Measurements from ENCODE around the gene GDF9. TPM values are rescaled to one million over a fixed set of nuclear protein-coding genes. Genes with fewer than 3 reads are reported as not detected.
"Not testable (repeated sequence)": the region's sequence is repeated elsewhere in the genome, so short reads cannot be mapped to it uniquely, and the experiment has no call there.

Gene GDF9
- total RNA-seq, 1 experiment from 2014 or later, result 0.57 TPM

DNA sequence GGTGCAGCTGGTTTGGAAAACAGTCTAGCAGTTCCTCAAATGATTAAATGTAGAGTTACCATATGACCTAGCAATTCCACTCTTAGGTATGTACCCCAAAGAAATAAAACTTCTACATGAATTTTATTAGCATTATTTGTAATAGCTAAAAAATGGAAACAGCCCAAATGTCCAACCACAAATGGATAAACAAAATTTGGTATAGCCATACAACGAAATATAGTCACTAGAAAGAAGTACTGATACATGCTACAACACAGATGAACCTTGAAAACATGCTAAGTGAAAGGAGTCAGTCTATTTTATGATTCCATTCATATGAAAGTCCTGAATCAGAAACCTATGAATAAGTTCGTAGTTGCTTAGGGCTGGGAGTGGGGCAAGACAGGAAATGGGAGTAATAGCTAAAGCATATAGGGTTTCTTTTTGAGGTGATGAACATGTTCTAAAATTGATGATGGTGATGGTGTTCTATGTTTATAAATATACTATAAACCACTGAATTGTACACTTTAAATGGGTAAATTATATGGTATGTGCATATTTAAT is 6.3 kb downstream of the GDF9 start:
- H3K27me3 ChIP-seq, result no peaks in the 10 kb centered on the region
- no peak for DNase-seq
- H3K4me3 ChIP-seq, result no peak overlapping the region
- no peak overlapping the region for H3K27ac ChIP-seq
- no peaks in the 10 kb centered on the region; the same call in 1 of the 2 replicates for H3K9me3 ChIP-seq (replicated peaks)
- no peaks in the 10 kb centered on the region for H3K36me3 ChIP-seq
- H3K4me1 ChIP-seq, result no peaks in the 10 kb centered on the region

GRCh38 chr5:132856011-132856410 is 10.3 kb downstream of the GDF9 start:
- Histone ChIP-seq H3K36me3 (no peaks in the 10 kb centered on the region), H3K4me1 (no peaks in the 10 kb centered on the region), H3K27me3 (peaks cover 4% of the 10 kb centered on the region; the same call in 1 of the 2 replicates), H3K27ac (no peak overlapping the region), H3K9me3 (replicated peaks) (no peaks in the 10 kb centered on the region; the same call in 1 of the 2 replicates), H3K4me3 (no peak overlapping the region)
- DNase-seq, result no peak

DNA sequence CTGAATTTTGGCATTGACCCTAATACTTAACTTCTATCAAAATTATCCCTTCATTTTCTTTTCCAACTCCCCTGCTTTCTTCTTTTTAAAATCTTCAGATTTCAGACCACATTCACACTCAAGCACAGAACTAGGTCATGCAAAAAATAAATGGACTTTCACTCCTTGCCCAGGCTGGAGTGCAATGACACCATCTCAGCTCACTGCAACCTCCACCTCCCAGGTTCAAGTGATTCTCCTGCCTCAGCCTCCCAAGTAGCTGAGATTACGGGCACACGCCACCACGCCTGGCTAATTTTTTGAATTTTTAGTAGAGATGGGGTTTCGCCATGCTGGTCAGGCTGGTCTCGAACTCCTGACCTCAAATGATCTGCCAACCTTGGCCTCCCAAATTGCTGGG is 11.3 kb downstream of the GDF9 start:
- not testable (repeated sequence) for H3K27me3 ChIP-seq; DNase-seq; H3K27ac ChIP-seq; H3K4me3 ChIP-seq; H3K9me3 ChIP-seq (replicated peaks); H3K4me1 ChIP-seq; H3K36me3 ChIP-seq

DNA sequence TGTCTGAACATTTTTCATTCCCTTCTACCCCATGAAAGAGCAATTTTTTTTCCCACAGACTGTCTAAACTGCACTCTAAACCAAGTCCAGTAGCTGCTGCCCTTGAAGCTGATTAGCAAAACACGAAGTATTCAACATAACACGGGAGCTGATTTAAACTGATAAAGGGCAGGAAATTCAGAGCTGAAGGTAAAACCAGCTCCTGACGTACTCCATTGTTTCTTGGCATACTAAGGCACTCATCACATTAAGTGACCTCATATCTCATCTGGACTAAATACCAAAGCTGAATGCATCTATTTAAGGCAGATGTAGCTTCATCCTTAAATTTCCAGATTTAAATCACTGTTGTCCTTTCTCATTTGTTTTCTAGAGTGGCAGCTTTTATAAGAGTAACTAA is 12.0 kb downstream of the GDF9 start:
- no peak overlapping the region for H3K27ac ChIP-seq
- H3K27me3 ChIP-seq, result peaks cover 4% of the 10 kb centered on the region; the same call in 1 of the 2 replicates
- H3K36me3 ChIP-seq, result no peaks in the 10 kb centered on the region
- no peaks in the 10 kb centered on the region for H3K4me1 ChIP-seq
- H3K4me3 ChIP-seq, result no peak overlapping the region
- no peaks in the 10 kb centered on the region; the same call in 1 of the 2 replicates for H3K9me3 ChIP-seq (replicated peaks)
- DNase-seq, result no peak

DNA sequence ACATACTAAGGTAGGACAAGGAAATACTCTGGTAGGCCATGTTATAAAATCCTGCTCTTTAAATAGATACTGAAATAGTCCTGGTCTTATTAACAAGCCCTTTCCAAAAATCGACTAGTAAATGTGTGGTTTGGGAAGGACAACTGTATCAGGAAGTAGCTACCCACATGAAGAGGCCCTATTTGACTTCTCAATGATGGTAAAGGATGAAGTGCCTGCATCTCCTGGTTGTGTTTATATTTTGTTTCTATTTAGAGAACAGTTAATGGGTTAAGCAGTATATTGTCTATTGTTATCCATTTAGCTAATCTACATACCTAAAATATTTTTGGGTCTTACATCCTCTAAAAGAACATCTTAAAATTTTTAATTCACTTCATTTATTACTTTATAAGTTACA is 12.5 kb downstream of the GDF9 start:
- Histone ChIP-seq H3K4me3 (no peak overlapping the region), H3K36me3 (no peaks in the 10 kb centered on the region), H3K27ac (no peak overlapping the region), H3K4me1 (no peaks in the 10 kb centered on the region), H3K9me3 (replicated peaks) (no peaks in the 10 kb centered on the region), H3K27me3 (peaks cover 4% of the 10 kb centered on the region; the same call in 1 of the 2 replicates)
- DNase-seq, result no peak

- no peaks in the 10 kb centered on the region for H3K9me3 ChIP-seq (replicated peaks)
- no peak overlapping the region for H3K4me3 ChIP-seq
- H3K4me1 ChIP-seq, result no peaks in the 10 kb centered on the region
- no peaks in the 10 kb centered on the region for H3K36me3 ChIP-seq
- H3K27me3 ChIP-seq, result peaks cover 4% of the 10 kb centered on the region; the same call in 1 of the 2 replicates
- no peak overlapping the region for H3K27ac ChIP-seq
- DNase-seq, result no peak
These were observed 12.9 kb downstream of the GDF9 start for GRCh38 chr5:132853323-132853722.

GRCh38 chr5:132850066-132850465 is 16.2 kb downstream of the GDF9 start:
- DNase-seq, result no peak
- no peaks in the 10 kb centered on the region for H3K36me3 ChIP-seq
- H3K27ac ChIP-seq, result no peak overlapping the region
- H3K4me3 ChIP-seq, result no peak overlapping the region
- peaks cover 4% of the 10 kb centered on the region; the same call in 1 of the 2 replicates for H3K27me3 ChIP-seq
- H3K4me1 ChIP-seq, result no peaks in the 10 kb centered on the region
- H3K9me3 ChIP-seq (replicated peaks), result no peaks in the 10 kb centered on the region

DNA sequence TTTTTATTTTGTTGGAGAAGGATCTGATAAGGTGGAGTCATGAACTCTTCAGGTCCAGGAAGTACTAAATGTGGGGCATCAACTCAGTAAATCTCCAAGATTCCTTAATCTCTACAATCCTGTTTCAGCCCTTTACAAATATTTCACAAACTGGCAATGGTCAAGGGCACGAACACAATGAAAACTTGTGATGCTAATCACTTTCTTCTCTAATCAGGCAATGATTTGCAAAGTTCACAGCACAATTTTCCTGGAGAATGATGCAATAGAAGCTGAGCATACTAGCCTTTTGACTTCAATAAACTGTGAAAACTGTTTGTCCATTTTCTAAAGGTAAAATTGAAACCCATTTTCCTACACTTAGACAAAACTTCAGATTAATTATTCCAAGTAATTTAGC is 16.9 kb downstream of the GDF9 start:
- Histone ChIP-seq H3K36me3 (no peaks in the 10 kb centered on the region), H3K27me3 (peaks cover 2% of the 10 kb centered on the region; the same call in 1 of the 2 replicates), H3K4me1 (no peaks in the 10 kb centered on the region), H3K4me3 (no peak overlapping the region), H3K9me3 (replicated peaks) (no peaks in the 10 kb centered on the region), H3K27ac (no peak overlapping the region)
- no peak for DNase-seq

- no peaks in the 10 kb centered on the region for H3K4me1 ChIP-seq
- no peak overlapping the region for H3K27ac ChIP-seq
- no peak for DNase-seq
- no peaks in the 10 kb centered on the region for H3K36me3 ChIP-seq
- H3K9me3 ChIP-seq (replicated peaks), result no peaks in the 10 kb centered on the region
- no peaks in the 10 kb centered on the region for H3K27me3 ChIP-seq
- H3K4me3 ChIP-seq, result no peak overlapping the region
These were observed 18.0 kb downstream of the GDF9 start for GRCh38 chr5:132848270-132848669.

GRCh38 chr5:132841305-132841704 is 25.0 kb downstream of the GDF9 start:
- Histone ChIP-seq H3K4me1 (no peaks in the 10 kb centered on the region), H3K4me3 (no peak overlapping the region), H3K27ac (no peak overlapping the region), H3K9me3 (replicated peaks) (no peaks in the 10 kb centered on the region), H3K36me3 (no peaks in the 10 kb centered on the region), H3K27me3 (no peaks in the 10 kb centered on the region; the same call in 1 of the 2 replicates)
- no peak for DNase-seq

DNA sequence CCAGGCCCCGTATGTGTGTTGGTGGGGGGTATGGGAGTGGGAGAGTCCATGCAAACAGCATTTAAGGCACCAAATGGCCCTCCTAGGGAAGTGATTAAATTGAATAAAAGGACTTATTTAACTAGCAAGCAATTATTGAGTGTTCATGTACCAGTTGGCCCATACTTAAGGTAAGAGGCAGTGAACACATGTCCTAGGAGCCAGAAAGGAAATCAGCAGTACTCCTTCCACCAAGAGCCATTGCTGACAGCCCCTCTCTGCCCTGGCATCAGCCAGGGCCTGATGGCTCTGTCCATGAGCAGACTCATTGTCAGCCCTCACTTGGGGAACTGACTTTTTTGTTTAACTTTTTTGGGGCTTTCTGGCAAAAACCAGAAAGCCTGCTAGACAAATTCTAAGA is 25.4 kb downstream of the GDF9 start:
- Histone ChIP-seq H3K27me3 (no peaks in the 10 kb centered on the region; the same call in 1 of the 2 replicates), H3K9me3 (replicated peaks) (no peaks in the 10 kb centered on the region), H3K36me3 (no peaks in the 10 kb centered on the region), H3K4me3 (no peak overlapping the region), H3K4me1 (no peaks in the 10 kb centered on the region), H3K27ac (no peak overlapping the region)
- DNase-seq, result no peak

- Histone ChIP-seq H3K9me3 (replicated peaks) (no peaks in the 10 kb centered on the region), H3K4me1 (no peaks in the 10 kb centered on the region), H3K4me3 (no peak overlapping the region), H3K36me3 (no peaks in the 10 kb centered on the region), H3K27me3 (no peaks in the 10 kb centered on the region; the same call in 1 of the 2 replicates), H3K27ac (no peak overlapping the region)
- DNase-seq, result no peak
These were observed 26.0 kb downstream of the GDF9 start for GRCh38 chr5:132840313-132840712.

DNA sequence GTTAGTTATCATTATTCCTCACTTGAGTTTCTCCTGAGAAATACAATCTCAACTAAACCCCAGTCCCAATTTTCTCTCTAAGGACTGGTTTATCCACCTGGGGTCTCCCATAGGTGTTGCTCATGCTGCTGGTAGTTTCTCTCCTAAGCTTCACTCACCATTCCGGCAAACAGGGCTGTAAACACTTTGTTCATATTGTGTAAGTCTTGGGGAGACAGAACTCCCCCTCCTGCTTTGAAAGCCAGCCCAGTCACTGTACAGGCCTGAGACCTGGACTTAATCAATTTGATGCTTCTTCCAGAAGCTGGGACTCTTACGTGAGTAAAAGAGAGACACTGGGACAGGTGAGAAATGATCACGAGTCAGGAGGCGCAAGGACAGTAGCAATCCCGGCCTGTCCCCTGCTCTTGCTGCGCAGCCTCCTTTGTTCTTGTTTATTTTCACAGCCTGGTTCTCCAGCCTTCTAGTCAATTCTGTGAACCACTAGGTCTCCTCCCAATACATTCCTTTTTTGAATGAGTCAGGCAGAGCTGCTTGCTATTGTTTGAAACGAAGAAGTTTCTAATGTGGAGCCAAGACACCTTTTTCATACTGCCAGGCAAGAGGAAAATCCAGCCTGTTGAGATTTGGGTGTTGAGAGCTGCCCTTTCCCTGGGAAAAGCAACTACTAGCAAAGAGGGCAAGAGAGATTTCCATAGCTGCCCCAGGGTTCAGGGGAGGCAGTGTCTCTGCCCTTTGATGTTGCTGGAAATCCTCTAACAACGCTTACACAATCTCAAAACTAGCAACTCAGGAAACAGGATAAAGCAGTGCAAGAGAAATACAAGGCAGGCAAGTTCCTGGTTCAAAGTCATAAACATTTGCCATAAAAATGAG is 26.6 kb downstream of the GDF9 start:
- Histone ChIP-seq H3K27me3 (no peaks in the 10 kb centered on the region; the same call in 1 of the 2 replicates), H3K9me3 (replicated peaks) (no peaks in the 10 kb centered on the region), H3K36me3 (no peaks in the 10 kb centered on the region), H3K27ac (no peak overlapping the region), H3K4me1 (no peaks in the 10 kb centered on the region), H3K4me3 (no peak overlapping the region)
- no peak for DNase-seq

DNA sequence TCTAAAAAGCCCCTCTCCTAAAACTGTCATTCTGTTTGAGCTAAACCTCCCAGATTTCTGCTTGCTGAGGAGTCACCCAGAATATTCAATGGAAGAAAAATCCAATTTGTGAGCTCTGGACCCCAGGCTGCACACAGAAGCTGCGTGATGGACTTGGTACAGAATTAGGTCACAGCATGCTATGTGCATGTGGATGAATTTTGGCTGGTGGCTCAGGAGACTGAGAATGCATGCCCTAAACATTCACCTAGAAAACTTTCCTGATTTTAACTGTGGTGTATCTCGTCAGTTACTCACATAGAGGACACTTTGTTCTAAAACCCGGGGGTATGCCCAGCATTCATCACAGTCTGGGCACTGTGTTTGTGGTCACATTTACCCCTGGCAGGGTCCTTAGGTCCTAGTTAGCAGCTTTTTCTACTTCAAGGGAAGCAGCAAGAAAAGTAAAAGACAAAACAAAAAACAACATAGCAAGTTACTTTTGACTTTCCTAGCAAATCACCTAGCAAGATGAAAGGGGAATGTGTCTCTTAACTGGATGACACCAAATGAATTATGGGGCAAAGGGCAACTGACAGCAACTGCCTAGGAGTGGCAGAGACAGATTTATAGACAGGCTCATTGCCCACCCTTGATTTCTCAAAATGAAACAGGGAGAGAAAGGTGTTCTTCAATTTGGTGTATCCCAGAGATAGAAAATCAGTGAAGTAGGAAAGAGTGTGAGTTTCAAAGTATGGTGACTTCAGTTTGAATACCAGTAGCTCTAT is 27.6 kb downstream of the GDF9 start:
- no peaks in the 10 kb centered on the region; the same call in 1 of the 2 replicates for H3K27me3 ChIP-seq
- H3K36me3 ChIP-seq, result no peaks in the 10 kb centered on the region
- no peak overlapping the region for H3K27ac ChIP-seq
- no peak for DNase-seq
- no peak overlapping the region for H3K4me3 ChIP-seq
- no peaks in the 10 kb centered on the region for H3K9me3 ChIP-seq (replicated peaks)
- no peaks in the 10 kb centered on the region for H3K4me1 ChIP-seq

DNA sequence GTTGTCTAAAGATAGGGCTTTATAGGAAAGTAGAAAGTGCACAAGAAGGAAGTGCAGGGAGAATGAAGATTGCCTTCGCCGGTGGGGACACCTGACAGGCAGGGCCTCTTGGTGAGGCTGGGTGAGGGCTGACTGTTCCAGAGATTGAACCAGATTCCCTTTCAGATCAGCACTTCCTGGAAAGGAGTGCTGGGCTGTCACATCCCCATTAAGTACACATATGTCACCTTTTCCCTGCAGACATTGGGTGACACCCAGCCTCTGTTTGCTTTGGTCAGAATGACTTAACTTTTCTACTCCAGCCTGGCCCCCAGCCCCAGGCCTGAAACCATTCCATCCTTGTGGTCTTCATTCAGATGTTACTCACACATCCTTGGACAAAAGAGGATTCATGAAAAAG is 28.4 kb downstream of the GDF9 start:
- H3K4me1 ChIP-seq, result no peaks in the 10 kb centered on the region
- no peaks in the 10 kb centered on the region for H3K36me3 ChIP-seq
- no peak for DNase-seq
- H3K27ac ChIP-seq, result no peak overlapping the region
- no peaks in the 10 kb centered on the region; the same call in 1 of the 2 replicates for H3K27me3 ChIP-seq
- H3K4me3 ChIP-seq, result no peak overlapping the region
- no peaks in the 10 kb centered on the region for H3K9me3 ChIP-seq (replicated peaks)
